IPS DF 6.9 (cell line): ENCODE results near the gene ACSM5.
"Not testable (repeated sequence)": the region's sequence is repeated elsewhere in the genome, so short reads cannot be mapped to it uniquely, and the experiment has no call there.

ENCODE experiments used
- DNase-seq: peaks from one replicate; pipeline ENCODE4 v3.0.0-alpha.2; 2013; ENCODE audit warnings: low read depth, low spot score
- H3K27ac ChIP-seq: one replicate; pipeline ENCODE4 v1.5.1; 2013; ENCODE audit warnings: low read length, control low read depth
- H3K27me3 ChIP-seq: 2 replicates; pipeline ENCODE4 v1.6.1; 2013; ENCODE audit warnings: mild to moderate bottlenecking, low read length; ENCODE audit not compliant: control insufficient read depth, insufficient read depth
- H3K36me3 ChIP-seq: 2 replicates; pipeline ENCODE4 v1.6.1; 2013; ENCODE audit warnings: low read length; ENCODE audit not compliant: control insufficient read depth, insufficient read depth
- H3K4me1 ChIP-seq: 2 replicates; pipeline ENCODE4 v1.6.1; 2013; ENCODE audit warnings: low read length; ENCODE audit not compliant: control insufficient read depth, insufficient read depth
- H3K4me3 ChIP-seq: 2 replicates; pipeline ENCODE4 v1.5.1; 2013; ENCODE audit warnings: mild to moderate bottlenecking, low read length
- H3K9me3 ChIP-seq: 2 replicates; pipeline ENCODE4 v1.6.1; 2013; ENCODE audit warnings: low read length, inconsistent platforms; ENCODE audit not compliant: control insufficient read depth, insufficient read depth
- WGBS: extraction: QIAGEN DNeasy Blood & Tissue Kit; methylation state at CpG from one replicate; pipeline ENCODE4 v1.1.7; 2013; ENCODE audit warnings: mixed read lengths, missing lambda C conversion rate; ENCODE audit not compliant: insufficient read length, insufficient coverage; 5-methylcytosine and 5-hydroxymethylcytosine counted together

The ACSM5 gene

GRCh38 chr16:20446652-20447393 is 37.5 kb downstream of the ACSM5 start:
- not testable (repeated sequence) for H3K4me1 ChIP-seq, H3K27ac ChIP-seq, H3K36me3 ChIP-seq, DNase-seq, H3K27me3 ChIP-seq, H3K9me3 ChIP-seq, H3K4me3 ChIP-seq
- WGBS: no CpG with 5 or more reads among the region's 3 CpGs

- not testable (repeated sequence) for H3K4me1 ChIP-seq, H3K27me3 ChIP-seq, H3K36me3 ChIP-seq, H3K27ac ChIP-seq, H3K9me3 ChIP-seq, DNase-seq, H3K4me3 ChIP-seq
- WGBS: no CpG with 5 or more reads among the region's 1 CpG
Observed at GRCh38 chr16:20451364-20451763, 42.0 kb downstream of the ACSM5 start, which contains the start of gene ACSM2A. ACSM2A (plus strand) TSS chr16:20451521; CDS start chr16:20460115, 8,594 bp downstream.

- not testable (repeated sequence) for H3K36me3 ChIP-seq, H3K4me3 ChIP-seq, DNase-seq, H3K27me3 ChIP-seq, H3K4me1 ChIP-seq, H3K9me3 ChIP-seq, H3K27ac ChIP-seq
- WGBS: no CpG with 5 or more reads among the region's 5 CpGs
Observed at GRCh38 chr16:20453633-20454032, 44.3 kb downstream of the ACSM5 start.

- not testable (repeated sequence) for H3K36me3 ChIP-seq, H3K4me3 ChIP-seq, H3K27me3 ChIP-seq, H3K9me3 ChIP-seq, H3K4me1 ChIP-seq, DNase-seq, H3K27ac ChIP-seq
- WGBS: no CpG with 5 or more reads among the region's 2 CpGs
Observed at GRCh38 chr16:20459227-20459626, 49.9 kb downstream of the ACSM5 start.

GRCh38 chr16:20460313-20460712 is 51.0 kb downstream of the ACSM5 start:
- H3K9me3 ChIP-seq, H3K4me3 ChIP-seq, H3K4me1 ChIP-seq, H3K36me3 ChIP-seq, DNase-seq, H3K27me3 ChIP-seq, H3K27ac ChIP-seq: not testable (repeated sequence)
- no CpG with 5 or more reads among the region's 4 CpGs for whole genome bisulfite sequencing

GRCh38 chr16:20468954-20469353 is 59.6 kb downstream of the ACSM5 start:
- not testable (repeated sequence) for H3K9me3 ChIP-seq, H3K4me1 ChIP-seq, H3K27ac ChIP-seq, DNase-seq, H3K36me3 ChIP-seq, H3K4me3 ChIP-seq, H3K27me3 ChIP-seq

GRCh38 chr16:20469930-20470329 is 60.6 kb downstream of the ACSM5 start:
- no CpG with 5 or more reads among the region's 2 CpGs for WGBS
- H3K4me1 ChIP-seq, H3K4me3 ChIP-seq, H3K36me3 ChIP-seq, H3K9me3 ChIP-seq, DNase-seq, H3K27me3 ChIP-seq, H3K27ac ChIP-seq: not testable (repeated sequence)

- H3K27me3 ChIP-seq, H3K9me3 ChIP-seq, H3K4me3 ChIP-seq, H3K36me3 ChIP-seq, H3K4me1 ChIP-seq, DNase-seq, H3K27ac ChIP-seq: not testable (repeated sequence)
- WGBS: no CpG with 5 or more reads among the region's 1 CpG
Observed at GRCh38 chr16:20470732-20471131, 61.4 kb downstream of the ACSM5 start.

GRCh38 chr16:20477188-20477744 is 67.9 kb downstream of the ACSM5 start:
- H3K9me3 ChIP-seq, H3K4me1 ChIP-seq, DNase-seq, H3K36me3 ChIP-seq, H3K27ac ChIP-seq, H3K27me3 ChIP-seq, H3K4me3 ChIP-seq: not testable (repeated sequence)
- no CpG with 5 or more reads among the region's 2 CpGs for WGBS

- H3K9me3 ChIP-seq, H3K4me1 ChIP-seq, H3K4me3 ChIP-seq, H3K27me3 ChIP-seq, H3K36me3 ChIP-seq, H3K27ac ChIP-seq, DNase-seq: not testable (repeated sequence)
- no CpG with 5 or more reads among the region's 1 CpG for WGBS
Observed at GRCh38 chr16:20483989-20484388, 74.7 kb downstream of the ACSM5 start.

- Histone ChIP-seq H3K4me1 (no peaks in the 10 kb centered on the region), H3K4me3 (no peak overlapping the region), H3K9me3 (no peaks in the 10 kb centered on the region), H3K27me3 (no peaks in the 10 kb centered on the region), H3K27ac (no peak overlapping the region), H3K36me3 (no peaks in the 10 kb centered on the region)
- no peak for DNase-seq
- no CpG with 5 or more reads among the region's 1 CpG for WGBS
Observed at GRCh38 chr16:20484726-20485125, 75.4 kb downstream of the ACSM5 start.
